Gastroesophageal sphincter (tissue), 4 donors: ENCODE data around the gene FZD7. TPM values are rescaled to one million over a fixed set of nuclear protein-coding genes. Genes with fewer than 3 reads are reported as not detected.

ENCODE experiments used
- ATAC-seq: fragments of 150-250 bp; one replicate; pipeline ENCODE4 v1.9.1; 2016; ENCODE audit warnings: mild to moderate bottlenecking, moderate library complexity
- H3K27ac ChIP-seq, 4 donors: fragments of 200-600 bp; sonication (generic) in 3 of 4; 1 replicate in 3 of 4; 2 replicates in 1 of 4; pipeline ENCODE4 v1.5.1; 2016 to 2019
- H3K27me3 ChIP-seq: fragments of 200-600 bp; sonication (generic); one replicate; pipeline ENCODE4 v1.5.1; 2019
- H3K36me3 ChIP-seq, 2 donors: fragments of 200-600 bp; sonication (generic); one replicate each; pipeline ENCODE4 v1.5.1; 2019; ENCODE audit warnings: control low read depth in 1 of 2
- H3K4me1 ChIP-seq, 3 donors: fragments of 200-600 bp; sonication (generic); 1 replicate in 2 of 3; 2 replicates in 1 of 3; pipeline ENCODE4 v1.5.1; 2016 to 2019; ENCODE audit warnings: control low read depth in 2 of 3
- H3K4me3 ChIP-seq, 2 donors: fragments of 200-600 bp; sonication (generic); one replicate each; pipeline ENCODE4 v1.5.1; 2019; ENCODE audit warnings: mild to moderate bottlenecking in 1 of 2, moderate library complexity in 1 of 2
- H3K9me3 ChIP-seq, 3 donors: fragments of 200-600 bp; sonication (generic); one replicate each; pipeline ENCODE4 v1.5.1; 2017 to 2019; ENCODE audit warnings: control low read depth in 2 of 3
- CTCF ChIP-seq, 4 experiments: fragments of 200-600 bp in 2 of 4; fragments of 450-650 bp in 2 of 4; sonication (generic) in 1 of 4; IDR thresholded peaks; one replicate each; pipeline ENCODE4 v1.5.1; 2017 to 2019; ENCODE audit warnings: antibody characterized with exemption in 4 of 4, mild to moderate bottlenecking in 2 of 4, moderate library complexity in 2 of 4
- EP300 ChIP-seq: sonication (generic); formaldehyde crosslinking; IDR thresholded peaks from one replicate; pipeline ENCODE4 v1.6.1; 2017; ENCODE audit warnings: antibody characterized with exemption, mild to moderate bottlenecking
- POLR2A ChIP-seq, 2 donors: fragments of 450-650 bp; IDR thresholded peaks; one replicate each; pipeline ENCODE4 v1.6.1; 2017; ENCODE audit warnings: antibody characterized with exemption in 2 of 2, mild to moderate bottlenecking in 2 of 2, moderate library complexity in 1 of 2
- POLR2AphosphoS5 ChIP-seq: sonication (generic); formaldehyde crosslinking; IDR thresholded peaks from one replicate; pipeline ENCODE4 v1.6.1; 2017; ENCODE audit warnings: antibody characterized with exemption
- WGBS, 2 donors: methylation state at CpG; one replicate each; pipeline ENCODE4 v1.1.5; 2018; ENCODE audit warnings: low coverage in 1 of 2; 5-methylcytosine and 5-hydroxymethylcytosine counted together
- total RNA-seq, 4 donors: library from RNA; depleted of rRNA; stranded (reverse); fragments of >200 nt; gene quantifications; one replicate each; pipeline ENCODE4 v1.1.0, GENCODE V29; 2016

The FZD7 gene
- 10 to 100 TPM; 15.9 to 55.4 (median 39.0) TPM for total RNA-seq

- Histone ChIP-seq H3K9me3 (no peaks in the 10 kb centered on the region), H3K4me1 (peaks cover 0 to 54% (median 10%) of the 10 kb centered on the region in 3 donors), H3K27ac (peak within 1 kb of the TSS; percentile 95 to 99 (median 98)), H3K36me3 (no peaks in the 10 kb centered on the region), H3K27me3 (no peaks in the 10 kb centered on the region), H3K4me3 (peak within 1 kb of the TSS; percentile 62 to 74)
- WGBS, 2 donors = no CpG with 5 or more reads among the region's 109 CpGs
- ATAC-seq = peak; percentile 91
- TF ChIP-seq CTCF (IDR thresholded peaks at IDR 0.05) = peak in 2 of 4 experiments; percentile 23 to 24
- TF ChIP-seq POLR2A (IDR thresholded peaks at IDR 0.05) = peak; percentile 88 to 96
- TF ChIP-seq POLR2AphosphoS5 = peak; percentile 52
- TF ChIP-seq EP300 = no peak
Measured at GRCh38 chr2:202033317-202034248, at the start of gene FZD7. Gene FZD7 (plus strand): TSS chr2:202033855. CDS start chr2:202034648, 793 bp downstream.

GRCh38 chr2:201984333-201984732 is 49.3 kb upstream of the FZD7 start:
- Histone ChIP-seq H3K27ac (no peak overlapping the region), H3K4me1 (peaks cover 0 to 12% (median 4%) of the 10 kb centered on the region in 3 donors), H3K4me3 (no peak overlapping the region), H3K36me3 (no peaks in the 10 kb centered on the region), H3K27me3 (no peaks in the 10 kb centered on the region), H3K9me3 (no peaks in the 10 kb centered on the region)
- no peak for ATAC-seq
- TF ChIP-seq EP300 (no peak), CTCF (IDR thresholded peaks at IDR 0.05) (no peak), POLR2AphosphoS5 (no peak), POLR2A (IDR thresholded peaks at IDR 0.05) (no peak)
- WGBS, 2 donors = 81 to 95% methylated on average over 3 of the region's 3 CpGs

- Histone ChIP-seq H3K27ac (peak overlapping the region in 1 of 4 donors; percentile 6), H3K9me3 (no peaks in the 10 kb centered on the region), H3K4me1 (peaks cover 0 to 12% (median 4%) of the 10 kb centered on the region in 3 donors), H3K27me3 (no peaks in the 10 kb centered on the region), H3K36me3 (no peaks in the 10 kb centered on the region), H3K4me3 (no peak overlapping the region)
- 60 to 63% methylated on average over 1 to 3 of the region's 12 CpGs for WGBS, 2 donors
- ATAC-seq = no peak
- TF ChIP-seq POLR2AphosphoS5 (no peak), EP300 (no peak), CTCF (IDR thresholded peaks at IDR 0.05) (no peak), POLR2A (IDR thresholded peaks at IDR 0.05) (no peak)
Measured at GRCh38 chr2:201984800-201985525, 48.7 kb upstream of the FZD7 start.

- Histone ChIP-seq H3K27me3 (no peaks in the 10 kb centered on the region), H3K4me3 (no peak overlapping the region), H3K4me1 (peaks cover 0 to 12% (median 4%) of the 10 kb centered on the region in 3 donors), H3K36me3 (no peaks in the 10 kb centered on the region), H3K9me3 (no peaks in the 10 kb centered on the region), H3K27ac (no peak overlapping the region)
- WGBS, 2 donors = 91 to 93% methylated on average over 4 to 7 of the region's 8 CpGs
- TF ChIP-seq EP300 (no peak), CTCF (IDR thresholded peaks at IDR 0.05) (no peak), POLR2A (IDR thresholded peaks at IDR 0.05) (no peak), POLR2AphosphoS5 (no peak)
- no peak for ATAC-seq
Measured at GRCh38 chr2:201985728-201986462, 47.8 kb upstream of the FZD7 start.
